Gastrocnemius medialis (tissue), 4 donors: Measurements from ENCODE around the gene DNAJA4. TPM values are rescaled to one million over a fixed set of nuclear protein-coding genes. Genes with fewer than 3 reads are reported as not detected.

Experiments
- ATAC-seq, 2 donors: fragments of 150-250 bp; one replicate each; pipeline ENCODE4 v1.9.1; 2016
- DNase-seq, 2 donors: peaks; one replicate each; pipeline ENCODE4 v3.0.0-alpha.2; 2019
- H3K27ac ChIP-seq, 4 donors: fragments of 200-600 bp; sonication (generic); 1 replicate in 1 of 4; 2 replicates in 3 of 4; pipeline ENCODE4 v1.5.1; 2016 to 2018; ENCODE audit warnings: mild to moderate bottlenecking in 2 of 4, moderate library complexity in 1 of 4
- H3K27me3 ChIP-seq, 3 donors: fragments of 200-600 bp; sonication (generic) in 2 of 3; 1 replicate in 1 of 3; 2 replicates in 2 of 3; pipeline versions ENCODE4 v1.5.1 to v1.6.0; 2016 to 2019; ENCODE audit warnings: mild to moderate bottlenecking in 1 of 3, moderate library complexity in 1 of 3
- H3K36me3 ChIP-seq, 2 donors: fragments of 200-600 bp; sonication (generic) in 1 of 2; one replicate each; pipeline ENCODE4 v1.5.1; 2017 to 2018
- H3K4me1 ChIP-seq, 2 donors: fragments of 200-600 bp; sonication (generic) in 1 of 2; one replicate each; pipeline ENCODE4 v1.5.1; 2016 to 2017; ENCODE audit warnings: mild to moderate bottlenecking in 2 of 2
- H3K4me3 ChIP-seq, 4 donors: fragments of 200-600 bp; sonication (generic) in 3 of 4; 1 replicate in 1 of 4; 2 replicates in 3 of 4; pipeline ENCODE4 v1.5.1; 2016 to 2019; ENCODE audit warnings: mild to moderate bottlenecking in 2 of 4
- H3K9me3 ChIP-seq, 3 donors: fragments of 200-600 bp; sonication (generic) in 2 of 3; 1 replicate in 1 of 3; 2 replicates in 2 of 3; pipeline ENCODE4 v1.5.1; 2016 to 2019
- CTCF ChIP-seq, 5 experiments: fragments of 450-650 bp in 3 of 5; fragments of 200-600 bp in 2 of 5; sonication (generic) in 2 of 5; IDR thresholded peaks in 4 of 5; conservative IDR thresholded peaks in 1 of 5; 1 replicate in 4 of 5; 2 replicates in 1 of 5; pipeline ENCODE4 v1.5.1; 2016 to 2019; ENCODE audit warnings: antibody characterized with exemption in 5 of 5, mild to moderate bottlenecking in 3 of 5, moderate library complexity in 3 of 5
- POLR2A ChIP-seq, 2 donors: fragments of 450-650 bp; IDR thresholded peaks; one replicate each; pipeline ENCODE4 v1.6.1; 2017; ENCODE audit warnings: antibody characterized with exemption in 2 of 2, mild to moderate bottlenecking in 2 of 2, moderate library complexity in 2 of 2
- in situ Hi-C, 4 donors: fragments of 200-750 bp; cut with MboI; loops; one replicate each; pipeline versions ENCODE4 v1.15.0 to v1.8.0; 2017; ENCODE audit warnings: low sequenced_read_pairs in 4 of 4
- intact Hi-C: fragments of 100-400 bp; cut with DNase I; formaldehyde crosslinking; loops from one replicate; pipeline ENCODE4 v1.15.1; 2023; ENCODE audit warnings: low total_unique reads
- total RNA-seq, 4 donors: library from RNA; depleted of rRNA; stranded (reverse); fragments of >200 nt; gene quantifications; one replicate each; pipeline versions ENCODE4 v1.1.0 to v1.2.3, GENCODE V29; 2016

The DNAJA4 gene
- total RNA-seq, 4 donors from 2014 or later: 13.7 to 120 (median 37.8) TPM

- no peak for TF ChIP-seq CTCF (IDR thresholded peaks at IDR 0.05 in 4 of 5, conservative IDR thresholded peaks at IDR 0.05 in 1 of 5)
- no peak for TF ChIP-seq POLR2A (IDR thresholded peaks at IDR 0.05)
- Histone ChIP-seq H3K4me1 (no peaks in the 10 kb centered on the region), H3K4me3 (no peak overlapping the region), H3K36me3 (no peaks in the 10 kb centered on the region), H3K27ac (no peak overlapping the region), H3K27me3 (no peaks in the 10 kb centered on the region), H3K9me3 (no peaks in the 10 kb centered on the region)
- ATAC-seq: no peak
- in situ Hi-C loops: no loop called here
- intact Hi-C loops: no loop called here
- DNase-seq: no peak
Measured at GRCh38 chr15:78325092-78325843, 60.9 kb downstream of the DNAJA4 start.

- no peak for TF ChIP-seq POLR2A (IDR thresholded peaks at IDR 0.05)
- no peak for TF ChIP-seq CTCF (IDR thresholded peaks at IDR 0.05 in 4 of 5, conservative IDR thresholded peaks at IDR 0.05 in 1 of 5)
- DNase-seq (no peak), ATAC-seq (no peak)
- Histone ChIP-seq H3K27me3 (no peaks in the 10 kb centered on the region), H3K9me3 (no peaks in the 10 kb centered on the region), H3K27ac (no peak overlapping the region), H3K36me3 (no peaks in the 10 kb centered on the region), H3K4me3 (no peak overlapping the region), H3K4me1 (no peaks in the 10 kb centered on the region)
- in situ Hi-C loops: no loop called here
- intact Hi-C loops: no loop called here
Measured at GRCh38 chr15:78327466-78327865, 63.1 kb downstream of the DNAJA4 start.

GRCh38 chr15:78329625-78330024 is 65.3 kb downstream of the DNAJA4 start:
- H3K36me3 ChIP-seq: no peaks in the 10 kb centered on the region
- H3K4me3 ChIP-seq: no peak overlapping the region
- H3K27ac ChIP-seq: no peak overlapping the region
- no peak for DNase-seq
- ATAC-seq: no peak
- no peak for TF ChIP-seq CTCF (IDR thresholded peaks at IDR 0.05 in 4 of 5, conservative IDR thresholded peaks at IDR 0.05 in 1 of 5)
- no peak for TF ChIP-seq POLR2A (IDR thresholded peaks at IDR 0.05)
- no peaks in the 10 kb centered on the region for H3K4me1 ChIP-seq
- H3K9me3 ChIP-seq: no peaks in the 10 kb centered on the region
- intact Hi-C loops: no loop called here
- in situ Hi-C loops: no loop called here
- H3K27me3 ChIP-seq: no peaks in the 10 kb centered on the region

Other genes with a start within 250 kb of the DNAJA4 start
- gene TBC1D2B, start 186.9 kb upstream of the DNAJA4 start, total RNA-seq: 1 to 10 TPM; 4.7 to 9.6 (median 8.1) TPM
- gene SH2D7, start 172.0 kb upstream of the DNAJA4 start, total RNA-seq: not detected
- gene CIB2, start 133.1 kb upstream of the DNAJA4 start, total RNA-seq: 10 to 100 TPM in 1 of 4 donors, 1 to 10 TPM in 3; 5.6 to 14.4 (median 6.7) TPM
- gene IDH3A, start 115.2 kb upstream of the DNAJA4 start, total RNA-seq: 100 to 1,000 TPM; 133 to 202 (median 168) TPM
- 1 to 10 TPM in 1 of 4 donors, not detected in 3; 1.9 TPM for gene ACSBG1, start 30.0 kb upstream of the DNAJA4 start, total RNA-seq
- gene SKIC8, start 35.0 kb downstream of the DNAJA4 start, total RNA-seq: 10 to 100 TPM; 36.9 to 48.6 (median 42.7) TPM
- gene CRABP1, start 75.8 kb downstream of the DNAJA4 start, total RNA-seq: not detected
- gene IREB2, start 173.7 kb downstream of the DNAJA4 start, total RNA-seq: 10 to 100 TPM; 18.9 to 37.4 (median 22.0) TPM
- 1 to 10 TPM in 3 of 4 donors, under 1 TPM in 1; 0.87 to 6.6 (median 4.4) TPM for gene HYKK, start 243.0 kb downstream of the DNAJA4 start, total RNA-seq